Stimulated activated CD8-positive, alpha-beta memory T cell treated with anti-CD3 and anti-CD28 coated beads, Interleukin-7, amount 100 ng/mL, for 48 hours (primary cell): ENCODE measurements around the gene MACF1.

Experiments
- DNase-seq, 2 donors: peaks; one replicate each; pipeline ENCODE4 v3.0.0-alpha.2; 2020; ENCODE audit warnings: low read depth in 1 of 2; ENCODE audit errors: extremely low read depth in 1 of 2

The MACF1 gene

DNA sequence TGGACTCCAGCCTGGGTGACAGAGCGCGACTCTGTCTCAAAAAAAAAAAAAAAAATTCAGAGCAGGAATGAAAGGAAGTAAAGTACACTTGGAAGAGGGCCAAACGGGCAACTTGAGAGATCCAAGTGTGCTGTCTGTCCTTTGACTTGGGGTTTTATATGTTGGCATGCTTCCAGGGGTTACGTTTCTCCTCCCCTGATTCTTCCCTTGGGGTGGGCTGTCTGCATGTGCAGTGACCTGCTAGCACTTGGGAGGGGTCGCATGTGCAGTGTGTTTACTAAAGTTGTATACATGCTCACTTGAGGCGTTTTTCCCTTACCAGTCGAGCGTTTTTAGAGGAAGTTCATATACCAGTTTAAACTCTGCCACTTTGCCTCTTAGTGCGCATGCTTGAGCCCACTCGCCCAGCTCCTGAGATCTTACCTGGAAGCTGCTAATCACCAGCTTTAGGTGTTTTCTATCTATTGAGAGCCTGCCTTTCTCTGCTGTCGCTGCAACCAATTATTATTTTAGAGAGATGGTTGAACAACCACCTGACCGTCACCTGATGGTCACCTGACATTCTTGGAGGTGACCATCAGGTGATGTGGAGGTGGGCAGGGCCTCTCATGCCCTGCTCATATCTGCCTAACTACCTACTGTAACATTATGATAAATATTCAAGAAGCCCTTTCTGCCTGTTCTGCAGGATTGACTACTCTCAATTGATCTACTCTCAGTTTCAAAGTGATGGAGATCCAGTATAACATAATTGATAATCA is 140.1 kb downstream of the MACF1 start:
- no peak for DNase-seq

GRCh38 chr1:39346872-39347271 is 142.4 kb downstream of the MACF1 start:
- DNase-seq = no peak

- DNase-seq = no peak
Measured at GRCh38 chr1:39348278-39348677, 143.8 kb downstream of the MACF1 start.

DNA sequence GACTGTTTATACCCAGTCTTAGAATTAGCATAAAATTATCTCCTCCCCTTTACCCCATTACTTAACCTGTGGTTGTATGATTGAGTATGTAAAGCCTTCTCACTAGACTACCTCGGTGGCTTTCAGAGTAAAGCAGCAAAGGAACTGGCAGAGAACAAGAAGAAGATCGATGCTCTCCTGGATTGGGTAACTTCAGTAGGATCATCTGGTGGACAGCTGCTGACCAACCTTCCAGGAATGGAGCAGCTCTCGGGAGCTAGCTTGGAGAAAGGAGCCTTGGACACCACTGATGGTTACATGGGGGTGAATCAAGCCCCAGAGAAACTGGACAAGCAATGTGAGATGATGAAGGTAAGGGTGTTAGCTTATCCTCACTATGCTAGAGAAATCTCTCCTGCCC is 148.4 kb downstream of the MACF1 start:
- DNase-seq = no peak

- no peak for DNase-seq
Measured at GRCh38 chr1:39354572-39354971, 150.1 kb downstream of the MACF1 start.

- no peak for DNase-seq
Measured at GRCh38 chr1:39358491-39358890, 154.0 kb downstream of the MACF1 start.

DNA sequence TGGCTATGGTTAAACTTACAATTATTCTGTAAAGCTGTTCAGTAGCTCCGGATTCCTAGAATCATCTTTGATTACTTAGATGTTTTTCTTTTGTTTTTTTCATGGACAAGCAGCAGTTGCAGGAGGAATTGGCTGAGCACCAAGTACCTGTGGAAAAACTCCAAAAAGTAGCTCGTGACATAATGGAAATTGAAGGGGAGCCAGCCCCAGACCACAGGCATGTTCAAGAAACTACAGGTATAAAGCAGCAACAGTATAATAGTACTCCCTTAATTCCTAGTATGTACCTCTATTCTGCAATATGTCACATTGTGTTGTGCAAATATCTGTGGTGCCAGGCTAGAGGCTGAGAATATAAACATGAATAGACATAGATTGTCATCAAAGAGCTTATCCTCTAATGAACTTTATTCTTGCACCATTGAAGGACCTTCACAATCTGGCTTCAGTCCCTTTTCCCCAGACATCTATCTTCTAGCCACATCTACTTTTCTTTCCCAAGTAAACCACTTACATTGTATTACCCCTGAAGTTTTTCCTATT is 154.6 kb downstream of the MACF1 start:
- DNase-seq = no peak

DNA sequence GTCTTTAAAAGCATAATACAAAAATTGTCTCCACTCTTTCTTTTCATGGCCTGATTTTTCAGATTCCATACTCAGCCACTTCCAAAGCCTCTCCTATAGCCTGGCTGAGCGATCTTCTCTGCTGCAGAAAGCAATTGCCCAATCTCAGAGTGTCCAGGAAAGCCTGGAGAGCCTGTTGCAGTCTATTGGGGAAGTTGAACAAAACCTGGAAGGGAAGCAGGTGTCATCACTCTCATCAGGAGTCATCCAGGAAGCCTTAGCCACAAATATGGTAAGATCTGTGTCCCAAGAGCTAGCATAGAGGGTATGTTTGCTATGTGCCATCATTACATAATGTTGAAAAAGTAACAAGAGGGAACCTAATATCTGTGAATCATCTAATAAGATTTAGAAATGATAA is 156.2 kb downstream of the MACF1 start:
- DNase-seq = no peak

DNA sequence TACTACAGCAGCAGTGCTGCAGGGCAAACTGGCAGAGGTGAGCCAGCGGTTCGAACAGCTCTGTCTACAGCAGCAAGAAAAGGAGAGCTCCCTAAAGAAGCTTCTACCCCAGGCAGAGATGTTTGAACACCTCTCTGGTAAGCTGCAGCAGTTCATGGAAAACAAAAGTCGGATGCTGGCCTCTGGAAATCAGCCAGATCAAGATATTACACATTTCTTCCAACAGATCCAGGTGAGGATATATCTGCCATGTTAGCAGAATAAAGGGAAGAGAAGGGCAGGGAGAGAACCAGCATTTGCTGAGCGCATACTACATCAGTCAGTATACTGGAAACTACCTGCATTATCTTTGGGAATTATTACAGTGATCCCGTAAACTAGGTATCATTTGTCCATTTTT is 157.0 kb downstream of the MACF1 start:
- no peak for DNase-seq

GRCh38 chr1:39363267-39363666 is 158.8 kb downstream of the MACF1 start:
- no peak for DNase-seq

GRCh38 chr1:39368045-39368444 is 163.6 kb downstream of the MACF1 start:
- no peak for DNase-seq

- DNase-seq = no peak
Measured at GRCh38 chr1:39369565-39369964, 165.1 kb downstream of the MACF1 start.

GRCh38 chr1:39370602-39371001 is 166.1 kb downstream of the MACF1 start:
- DNase-seq = no peak

DNA sequence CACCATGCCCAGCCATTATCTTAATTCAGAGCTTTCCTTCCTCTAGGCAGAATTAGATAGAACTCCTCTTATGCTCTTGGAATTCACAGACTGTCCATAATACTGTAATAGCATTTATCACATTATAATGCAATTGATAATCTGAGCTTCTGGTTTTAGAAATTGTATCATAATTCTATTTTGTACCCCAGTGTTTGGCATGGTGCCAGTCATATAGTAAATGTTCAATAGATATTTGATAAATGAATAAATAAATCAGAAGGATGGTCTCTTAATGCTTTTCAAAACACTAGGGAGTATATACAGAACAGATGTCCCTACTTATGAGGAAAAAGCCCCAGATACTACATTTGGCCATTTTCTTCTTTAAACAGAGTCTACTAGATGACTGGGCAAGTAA is 167.6 kb downstream of the MACF1 start:
- no peak for DNase-seq

DNA sequence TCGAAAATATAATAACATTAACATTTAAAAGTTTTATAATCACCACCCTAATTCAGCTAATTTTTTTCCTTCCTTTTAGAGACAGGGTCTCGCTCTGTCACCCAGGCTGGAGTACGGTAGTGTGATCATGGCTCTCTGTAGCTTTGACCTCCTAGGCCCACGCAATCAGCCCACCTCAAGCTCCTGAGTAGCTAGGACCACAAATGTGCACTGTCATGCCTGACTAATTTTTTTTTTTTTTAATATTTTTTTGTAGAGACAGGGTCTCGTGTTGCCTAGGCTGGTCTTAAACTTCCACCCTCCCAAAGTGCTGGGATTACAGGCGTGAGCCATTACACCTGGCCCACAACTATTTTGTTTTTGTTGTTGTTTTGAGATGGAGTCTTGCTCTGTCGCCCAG is 172.2 kb downstream of the MACF1 start:
- DNase-seq = no peak

- no peak for DNase-seq
Measured at GRCh38 chr1:39378377-39378776, 173.9 kb downstream of the MACF1 start.

- no peak for DNase-seq
Measured at GRCh38 chr1:39379187-39379586, 174.7 kb downstream of the MACF1 start.

- no peak for DNase-seq
Measured at GRCh38 chr1:39380036-39380435, 175.5 kb downstream of the MACF1 start.

DNA sequence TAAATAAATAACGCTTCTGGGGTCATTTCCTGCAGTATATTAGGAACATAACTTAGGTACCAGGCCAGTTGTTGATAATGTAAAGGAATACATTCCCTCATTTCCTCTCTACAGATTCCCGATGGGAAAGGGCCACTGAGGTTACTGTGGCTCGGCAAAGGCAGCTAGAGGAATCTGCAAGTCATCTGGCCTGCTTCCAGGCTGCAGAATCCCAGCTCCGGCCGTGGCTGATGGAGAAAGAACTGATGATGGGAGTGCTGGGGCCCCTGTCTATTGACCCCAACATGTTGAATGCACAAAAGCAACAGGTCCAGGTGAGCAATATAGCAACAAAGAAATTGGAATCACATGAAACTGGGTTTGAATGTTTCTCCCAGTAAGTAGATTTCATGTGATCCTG is 177.3 kb downstream of the MACF1 start:
- no peak for DNase-seq

GRCh38 chr1:39384305-39384704 is 179.8 kb downstream of the MACF1 start:
- no peak for DNase-seq

DNA sequence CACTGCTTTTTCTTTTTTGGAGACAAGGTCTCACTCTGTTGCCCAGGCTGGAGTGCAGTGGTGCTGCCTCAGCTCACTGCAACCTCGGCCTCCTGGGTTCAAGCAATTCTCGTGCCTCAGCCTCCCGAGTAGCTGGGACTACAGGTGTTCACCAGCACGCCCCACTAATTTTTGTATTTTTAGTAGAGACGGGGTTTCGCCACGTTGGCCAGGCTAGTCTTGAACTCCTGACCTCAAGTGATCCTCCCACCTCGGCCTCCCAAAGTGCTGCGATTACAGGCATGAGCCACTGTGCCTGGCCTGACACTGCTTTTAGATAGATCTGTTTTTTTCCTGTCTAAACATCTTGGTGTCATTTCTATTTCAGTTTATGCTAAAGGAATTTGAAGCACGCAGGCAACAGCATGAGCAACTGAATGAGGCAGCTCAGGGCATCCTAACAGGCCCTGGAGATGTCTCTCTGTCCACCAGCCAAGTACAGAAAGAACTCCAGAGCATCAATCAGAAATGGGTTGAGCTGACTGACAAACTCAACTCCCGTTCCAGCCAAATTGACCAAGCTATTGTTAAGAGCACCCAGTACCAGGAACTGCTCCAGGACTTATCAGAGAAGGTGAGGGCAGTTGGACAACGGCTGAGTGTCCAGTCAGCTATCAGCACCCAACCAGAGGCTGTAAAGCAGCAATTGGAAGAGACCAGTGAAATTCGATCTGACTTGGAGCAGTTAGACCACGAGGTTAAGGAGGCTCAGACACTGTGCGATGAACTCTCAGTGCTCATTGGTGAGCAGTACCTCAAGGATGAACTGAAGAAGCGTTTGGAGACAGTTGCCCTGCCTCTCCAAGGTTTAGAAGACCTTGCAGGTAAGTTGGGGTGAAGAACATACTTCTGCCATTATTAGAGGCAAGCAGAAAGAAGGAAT is 180.8 kb downstream of the MACF1 start:
- DNase-seq = no peak

DNA sequence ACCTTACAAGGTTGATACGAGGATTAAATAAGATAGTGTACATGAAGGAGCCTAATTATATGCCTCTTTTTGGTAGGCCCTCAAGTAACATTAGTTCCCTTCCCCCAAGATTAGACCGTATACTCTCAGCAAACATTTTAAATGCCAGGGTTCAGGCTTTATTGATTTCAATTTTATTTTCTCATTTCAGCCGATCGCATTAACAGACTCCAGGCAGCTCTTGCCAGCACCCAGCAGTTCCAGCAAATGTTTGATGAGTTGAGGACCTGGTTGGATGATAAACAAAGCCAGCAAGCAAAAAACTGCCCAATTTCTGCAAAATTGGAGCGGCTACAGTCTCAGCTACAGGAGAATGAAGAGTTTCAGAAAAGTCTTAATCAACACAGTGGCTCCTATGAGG is 182.5 kb downstream of the MACF1 start:
- no peak for DNase-seq
